Measurements from ENCODE around the gene GNAL. TPM values are rescaled to one million over a fixed set of nuclear protein-coding genes. Genes with fewer than 3 reads are reported as not detected.
A peak's percentile ranks its signal among the peaks of the same experiment; 100 is the strongest.
"Not testable (repeated sequence)": the region's sequence is repeated elsewhere in the genome, so short reads cannot be mapped to it uniquely, and the experiment has no call there.

Gene GNAL
- total RNA-seq, 1 experiment from 2014 or later: 4.6 TPM

DNA sequence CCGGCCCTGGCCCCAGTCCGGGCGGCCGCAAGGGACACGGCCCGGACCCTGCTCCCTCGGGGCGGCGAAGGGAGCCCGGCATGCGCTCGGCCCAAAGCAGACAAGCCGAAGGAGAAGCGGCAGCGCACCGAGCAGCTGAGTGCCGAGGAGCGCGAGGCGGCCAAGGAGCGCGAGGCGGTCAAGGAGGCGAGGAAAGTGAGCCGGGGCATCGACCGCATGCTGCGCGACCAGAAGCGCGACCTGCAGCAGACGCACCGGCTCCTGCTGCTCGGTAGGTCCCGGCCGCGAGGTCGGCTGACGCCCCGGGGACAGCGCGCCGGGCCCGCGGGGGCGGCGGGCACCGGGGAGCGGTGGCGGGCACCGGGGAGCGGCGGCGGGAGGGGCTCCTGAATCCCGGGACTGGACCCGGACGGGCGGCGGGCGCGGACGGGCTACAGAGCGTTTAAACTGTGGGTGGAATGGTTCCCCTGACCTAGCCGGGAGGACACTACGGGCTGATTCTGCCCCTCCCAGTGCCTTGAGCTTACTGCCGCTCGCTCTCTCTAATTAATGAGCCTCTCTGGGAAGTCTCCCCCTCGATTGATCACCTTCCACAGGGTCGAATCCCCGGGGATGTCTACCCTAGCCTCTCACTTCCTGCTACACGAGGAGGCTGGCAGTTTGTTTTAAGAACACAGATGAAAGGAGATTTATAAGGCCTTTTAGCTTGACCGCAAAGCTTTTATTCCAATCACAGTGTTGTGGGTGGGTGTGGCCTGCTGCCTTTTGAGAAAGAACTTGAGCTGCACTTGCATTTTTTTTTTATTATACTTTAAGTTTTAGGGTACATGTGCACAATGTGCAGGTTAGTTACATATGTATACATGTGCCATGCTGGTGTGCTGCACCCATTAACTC lies 853 bp downstream of the GNAL start:
- peak overlapping the region; percentile 46 for H3K9ac ChIP-seq (ENCODE audit: low read length)
- BruUV-seq (replicated peaks): no TSS peak
- RAD21 ChIA-PET (ENCODE audit: low non-redundant PET in 1 of 2, low total read pairs in 2 of 2, uncharacterized antibody in 2 of 2, unreplicated experiment in 2 of 2): no interaction called here
- peak overlapping the region; percentile 53 to 61 for H3K4me3 ChIP-seq (replicated peaks in 1 of 2; ENCODE audit: low read depth in 1 of 2, low read length in 2 of 2)
- POLR2A ChIA-PET: no interaction called here
- H2AFZ ChIP-seq (ENCODE audit: low read depth, low read length, poor library complexity, severe bottlenecking): peak overlapping the region; percentile 62
- no peaks in the 10 kb centered on the region for H3K27me3 ChIP-seq (ENCODE audit: insufficient read depth, low read length)
- peak; percentile 71 for ATAC-seq
- H4K20me1 ChIP-seq (ENCODE audit: insufficient read depth): no peaks in the 10 kb centered on the region
- no peaks in the 10 kb centered on the region for H3K9me3 ChIP-seq (ENCODE audit: control insufficient read depth in 1 of 2, insufficient read depth in 1 of 2, low read depth in 1 of 2, low read length in 2 of 2)
- H3K36me3 ChIP-seq (ENCODE audit: control insufficient read depth in 1 of 2, insufficient read depth in 2 of 2, low read length in 2 of 2): no peaks in the 10 kb centered on the region
- no peak for DNase-seq (ENCODE audit: low read depth, low spot score)
- intact Hi-C loops (cut with micrococcal nuclease): no loop called here
- H3K79me2 ChIP-seq (ENCODE audit: insufficient read depth, low read length): no peaks in the 10 kb centered on the region
- peaks cover 4 to 19% of the 10 kb centered on the region in 2 experiments; a peak in 3 of 4 replicates for H3K4me1 ChIP-seq (ENCODE audit: control insufficient read depth in 1 of 2, insufficient read depth in 2 of 2, low read length in 2 of 2)
- no peak for TF ChIP-seq EGR1 (IDR thresholded peaks at IDR 0.05; ENCODE audit: low read depth)
- TF ChIP-seq, protein P1, sequence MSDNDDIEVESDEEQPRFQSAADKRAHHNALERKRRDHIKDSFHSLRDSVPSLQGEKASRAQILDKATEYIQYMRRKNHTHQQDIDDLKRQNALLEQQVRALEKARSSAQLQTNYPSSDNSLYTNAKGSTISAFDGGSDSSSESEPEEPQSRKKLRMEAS (IDR thresholded peaks at IDR 0.05): peak; percentile 76
- TF ChIP-seq JUND (IDR thresholded peaks at IDR 0.05): no peak
- TF ChIP-seq, protein P2, sequence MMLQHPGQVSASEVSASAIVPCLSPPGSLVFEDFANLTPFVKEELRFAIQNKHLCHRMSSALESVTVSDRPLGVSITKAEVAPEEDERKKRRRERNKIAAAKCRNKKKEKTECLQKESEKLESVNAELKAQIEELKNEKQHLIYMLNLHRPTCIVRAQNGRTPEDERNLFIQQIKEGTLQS (IDR thresholded peaks at IDR 0.05): no peak
- no peak for TF ChIP-seq YY1 (IDR thresholded peaks at IDR 0.05; ENCODE audit: extremely low read depth, insufficient replicate concordance, low read depth, low read length)
- TF ChIP-seq CEBPB (IDR thresholded peaks at IDR 0.05; ENCODE audit: low read depth): no peak
- no peak for TF ChIP-seq POLR2AphosphoS5 (IDR thresholded peaks at IDR 0.05; ENCODE audit: low read depth, low read length)
- TF ChIP-seq ZNF274 (IDR thresholded peaks at IDR 0.05; ENCODE audit: low read depth, low read length): no peak
- no peak for TF ChIP-seq SIN3A (IDR thresholded peaks at IDR 0.05; ENCODE audit: low read depth)
- no peak for TF ChIP-seq SP1 (IDR thresholded peaks at IDR 0.05; ENCODE audit: low read depth)
- TF ChIP-seq RAD21 (IDR thresholded peaks at IDR 0.05; ENCODE audit: low read depth): no peak
- TF ChIP-seq ZFX (IDR thresholded peaks at IDR 0.05): peak; percentile 74
- TF ChIP-seq, protein P3, sequence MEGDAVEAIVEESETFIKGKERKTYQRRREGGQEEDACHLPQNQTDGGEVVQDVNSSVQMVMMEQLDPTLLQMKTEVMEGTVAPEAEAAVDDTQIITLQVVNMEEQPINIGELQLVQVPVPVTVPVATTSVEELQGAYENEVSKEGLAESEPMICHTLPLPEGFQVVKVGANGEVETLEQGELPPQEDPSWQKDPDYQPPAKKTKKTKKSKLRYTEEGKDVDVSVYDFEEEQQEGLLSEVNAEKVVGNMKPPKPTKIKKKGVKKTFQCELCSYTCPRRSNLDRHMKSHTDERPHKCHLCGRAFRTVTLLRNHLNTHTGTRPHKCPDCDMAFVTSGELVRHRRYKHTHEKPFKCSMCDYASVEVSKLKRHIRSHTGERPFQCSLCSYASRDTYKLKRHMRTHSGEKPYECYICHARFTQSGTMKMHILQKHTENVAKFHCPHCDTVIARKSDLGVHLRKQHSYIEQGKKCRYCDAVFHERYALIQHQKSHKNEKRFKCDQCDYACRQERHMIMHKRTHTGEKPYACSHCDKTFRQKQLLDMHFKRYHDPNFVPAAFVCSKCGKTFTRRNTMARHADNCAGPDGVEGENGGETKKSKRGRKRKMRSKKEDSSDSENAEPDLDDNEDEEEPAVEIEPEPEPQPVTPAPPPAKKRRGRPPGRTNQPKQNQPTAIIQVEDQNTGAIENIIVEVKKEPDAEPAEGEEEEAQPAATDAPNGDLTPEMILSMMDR (IDR thresholded peaks at IDR 0.05 in 2 of 3, conservative IDR thresholded peaks at IDR 0.05 in 1 of 3; ENCODE audit: borderline replicate concordance in 1 of 3, insufficient read depth in 1 of 3, low read depth in 2 of 3, low read length in 2 of 3): no peak
- TF ChIP-seq, protein P4, sequence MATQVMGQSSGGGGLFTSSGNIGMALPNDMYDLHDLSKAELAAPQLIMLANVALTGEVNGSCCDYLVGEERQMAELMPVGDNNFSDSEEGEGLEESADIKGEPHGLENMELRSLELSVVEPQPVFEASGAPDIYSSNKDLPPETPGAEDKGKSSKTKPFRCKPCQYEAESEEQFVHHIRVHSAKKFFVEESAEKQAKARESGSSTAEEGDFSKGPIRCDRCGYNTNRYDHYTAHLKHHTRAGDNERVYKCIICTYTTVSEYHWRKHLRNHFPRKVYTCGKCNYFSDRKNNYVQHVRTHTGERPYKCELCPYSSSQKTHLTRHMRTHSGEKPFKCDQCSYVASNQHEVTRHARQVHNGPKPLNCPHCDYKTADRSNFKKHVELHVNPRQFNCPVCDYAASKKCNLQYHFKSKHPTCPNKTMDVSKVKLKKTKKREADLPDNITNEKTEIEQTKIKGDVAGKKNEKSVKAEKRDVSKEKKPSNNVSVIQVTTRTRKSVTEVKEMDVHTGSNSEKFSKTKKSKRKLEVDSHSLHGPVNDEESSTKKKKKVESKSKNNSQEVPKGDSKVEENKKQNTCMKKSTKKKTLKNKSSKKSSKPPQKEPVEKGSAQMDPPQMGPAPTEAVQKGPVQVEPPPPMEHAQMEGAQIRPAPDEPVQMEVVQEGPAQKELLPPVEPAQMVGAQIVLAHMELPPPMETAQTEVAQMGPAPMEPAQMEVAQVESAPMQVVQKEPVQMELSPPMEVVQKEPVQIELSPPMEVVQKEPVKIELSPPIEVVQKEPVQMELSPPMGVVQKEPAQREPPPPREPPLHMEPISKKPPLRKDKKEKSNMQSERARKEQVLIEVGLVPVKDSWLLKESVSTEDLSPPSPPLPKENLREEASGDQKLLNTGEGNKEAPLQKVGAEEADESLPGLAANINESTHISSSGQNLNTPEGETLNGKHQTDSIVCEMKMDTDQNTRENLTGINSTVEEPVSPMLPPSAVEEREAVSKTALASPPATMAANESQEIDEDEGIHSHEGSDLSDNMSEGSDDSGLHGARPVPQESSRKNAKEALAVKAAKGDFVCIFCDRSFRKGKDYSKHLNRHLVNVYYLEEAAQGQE (IDR thresholded peaks at IDR 0.05; ENCODE audit: low read depth): no peak
- CTCF ChIA-PET: interaction anchor here (1.5 to 1.8 kb wide), 2 partner anchors 10 to 35 kb away, joined by 4 read pairs; no protein-coding TSS in a partner anchor
- H3K9me2 ChIP-seq (ENCODE audit: insufficient read depth): no peaks in the 10 kb centered on the region
- peak overlapping the region; percentile 93 for H3K4me2 ChIP-seq (ENCODE audit: low read length)
- H3K27ac ChIP-seq (ENCODE audit: low read depth, low read length): peak overlapping the region; percentile 19; the same call in 1 of the 2 replicates

DNA sequence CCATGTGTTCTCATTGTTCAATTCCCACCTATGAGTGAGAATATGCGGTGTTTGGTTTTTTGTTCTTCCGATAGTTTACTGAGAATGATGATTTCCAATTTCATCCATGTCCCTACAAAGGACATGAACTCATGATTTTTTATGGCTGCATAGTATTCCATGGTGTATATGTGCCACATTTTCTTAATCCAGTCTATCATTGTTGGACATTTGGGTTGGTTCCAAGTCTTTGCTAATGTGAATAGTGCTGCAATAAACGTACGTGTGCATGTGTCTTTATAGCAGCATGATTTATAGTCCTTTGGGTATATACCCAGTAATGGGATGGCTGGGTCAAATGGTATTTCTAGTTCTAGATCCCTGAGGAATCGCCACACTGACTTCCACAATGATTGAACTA lies 1.6 kb downstream of the GNAL start:
- POLR2A ChIA-PET: not testable (repeated sequence)
- CTCF ChIA-PET: interaction anchor here (1.5 to 1.8 kb wide), 2 partner anchors 9 to 35 kb away, joined by 4 read pairs; no protein-coding TSS in a partner anchor

More for the DNA sequence above, 1.6 kb downstream of the GNAL start:
- H3K27me3 ChIP-seq (ENCODE audit: insufficient read depth, low read length); H3K36me3 ChIP-seq (ENCODE audit: control insufficient read depth in 1 of 2, insufficient read depth in 2 of 2, low read length in 2 of 2); RAD21 ChIA-PET (ENCODE audit: low non-redundant PET in 1 of 2, low total read pairs in 2 of 2, uncharacterized antibody in 2 of 2, unreplicated experiment in 2 of 2); ATAC-seq; H4K20me1 ChIP-seq (ENCODE audit: insufficient read depth); H3K4me2 ChIP-seq (ENCODE audit: low read length); BruUV-seq (replicated peaks); H2AFZ ChIP-seq (ENCODE audit: low read depth, low read length, poor library complexity, severe bottlenecking); H3K9ac ChIP-seq (ENCODE audit: low read length); H3K79me2 ChIP-seq (ENCODE audit: insufficient read depth, low read length); intact Hi-C loops (cut with micrococcal nuclease); H3K27ac ChIP-seq (ENCODE audit: low read depth, low read length); H3K4me3 ChIP-seq (replicated peaks in 1 of 2; ENCODE audit: low read depth in 1 of 2, low read length in 2 of 2); H3K9me2 ChIP-seq (ENCODE audit: insufficient read depth); DNase-seq (ENCODE audit: low read depth, low spot score); H3K9me3 ChIP-seq (ENCODE audit: control insufficient read depth in 1 of 2, insufficient read depth in 1 of 2, low read depth in 1 of 2, low read length in 2 of 2): not testable (repeated sequence)
- peaks cover 4 to 19% of the 10 kb centered on the region in 2 experiments; a peak in 3 of 4 replicates for H3K4me1 ChIP-seq (ENCODE audit: control insufficient read depth in 1 of 2, insufficient read depth in 2 of 2, low read length in 2 of 2)

Measured in HCT116 (cell line).